Esophagus mucosa (tissue), 1 donor: ENCODE measurements around the gene ATOSB. TPM values are rescaled to one million over a fixed set of nuclear protein-coding genes. Genes with fewer than 3 reads are reported as not detected.
A peak's percentile ranks its signal among the peaks of the same experiment; 100 is the strongest.

Experiments used
- ATAC-seq: fragments of 200-7000 bp; cut with Tn5 transposase; one replicate; pipeline ENCODE4 v1.9.1; 2020
- total RNA-seq: library from RNA; stranded (reverse); gene quantifications from one replicate; pipeline ENCODE4 v1.2.4, GENCODE V29; 2023
- donor health status: DM: yes; HTN: yes; CAD: no.

Gene ATOSB
- total RNA-seq, 1 donor from 2014 or later: 22.7 TPM

GRCh38 chr9:35112257-35113020 is 3.2 kb downstream of the ATOSB start:
- ATAC-seq: peak; percentile 4

DNA sequence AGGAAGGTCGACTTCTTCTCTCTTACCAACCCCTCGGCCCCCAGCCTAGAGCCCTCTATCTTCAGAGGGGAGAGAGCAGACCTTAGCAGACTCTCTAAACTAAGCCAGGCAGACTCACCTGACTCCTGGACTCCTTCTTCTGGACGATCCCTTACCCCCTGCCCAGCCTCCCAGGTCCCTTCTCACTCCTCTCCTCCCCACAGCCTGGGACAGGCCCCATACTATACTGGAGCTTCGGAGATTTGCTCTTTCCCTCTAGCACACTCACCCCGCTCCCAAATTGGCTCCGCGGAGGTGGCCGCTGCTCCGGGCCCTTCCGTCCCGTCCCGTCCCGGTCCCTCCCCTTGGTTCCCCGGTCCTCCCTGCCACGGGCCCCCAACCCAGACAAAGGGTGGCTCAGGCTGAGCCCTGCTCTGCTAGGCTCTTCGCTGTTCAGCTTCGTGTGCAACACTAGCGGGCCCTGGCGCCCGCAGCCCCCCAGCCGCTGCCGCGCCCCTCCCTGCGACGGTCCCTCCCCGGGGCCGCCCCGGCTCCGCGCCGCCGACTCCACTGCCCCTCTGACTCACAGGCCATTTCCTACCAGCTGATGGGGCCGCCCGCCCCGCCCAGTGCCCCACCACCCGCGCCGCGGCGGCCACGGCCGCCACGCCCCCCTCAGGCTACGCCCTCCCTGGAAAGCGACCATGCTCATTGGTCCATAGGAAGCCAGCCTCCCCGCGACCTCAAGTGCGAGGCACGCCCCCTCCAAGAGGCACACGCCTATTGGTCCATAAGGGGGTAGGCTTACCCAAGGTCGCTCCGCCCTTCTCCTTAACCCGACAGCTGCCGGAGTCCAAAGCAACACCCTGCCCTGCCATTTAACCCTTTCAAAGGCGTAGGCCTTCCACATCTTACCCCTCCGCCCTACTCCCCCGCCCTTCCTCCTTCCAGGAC is 4.4 kb downstream of the ATOSB start:
- ATAC-seq: peak; percentile 85

GRCh38 chr9:35110327-35110761 is 5.3 kb downstream of the ATOSB start:
- no peak for ATAC-seq

GRCh38 chr9:35108946-35109575 is 6.6 kb downstream of the ATOSB start:
- ATAC-seq: no peak

DNA sequence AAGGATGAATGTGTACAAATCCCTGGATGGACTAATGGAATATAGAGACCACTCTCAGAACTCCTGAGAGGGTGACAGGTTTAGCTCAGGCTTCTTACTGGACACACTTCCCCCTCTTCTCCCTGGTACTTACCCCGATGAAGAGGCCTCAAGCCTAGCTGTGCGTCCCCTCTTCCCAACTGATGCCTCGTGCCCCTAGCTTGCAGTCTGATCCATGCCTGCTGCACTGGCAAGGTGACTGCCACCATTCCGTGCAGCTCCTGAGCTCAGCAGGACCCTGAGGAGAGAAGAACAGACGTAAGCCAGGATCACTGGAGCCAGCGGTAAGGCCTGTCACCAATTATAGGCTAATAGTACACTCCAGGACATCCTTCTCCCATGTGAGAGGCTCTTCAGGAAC is 7.2 kb downstream of the ATOSB start:
- ATAC-seq: no peak

- ATAC-seq: no peak
Measured at GRCh38 chr9:35107297-35108290, 8.1 kb downstream of the ATOSB start.

DNA sequence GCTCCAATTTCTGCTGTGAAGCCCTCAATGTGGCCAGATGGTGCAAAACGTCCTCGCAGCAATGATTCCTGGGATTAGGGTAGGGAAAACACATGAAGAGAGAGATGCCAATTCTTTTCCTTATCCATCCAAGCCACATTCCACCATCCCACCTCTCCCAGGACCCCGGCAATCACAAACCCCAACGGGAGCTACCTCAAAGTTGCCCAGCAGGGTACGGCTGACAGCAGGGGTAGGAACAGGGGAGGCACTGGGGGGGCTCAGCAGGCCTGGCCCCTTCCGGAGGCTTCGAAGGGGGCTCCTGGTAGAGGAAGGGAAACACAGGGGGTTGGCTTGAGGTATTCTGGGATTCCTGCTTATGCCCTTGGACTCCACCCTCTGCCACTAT is 9.3 kb downstream of the ATOSB start:
- ATAC-seq: no peak

DNA sequence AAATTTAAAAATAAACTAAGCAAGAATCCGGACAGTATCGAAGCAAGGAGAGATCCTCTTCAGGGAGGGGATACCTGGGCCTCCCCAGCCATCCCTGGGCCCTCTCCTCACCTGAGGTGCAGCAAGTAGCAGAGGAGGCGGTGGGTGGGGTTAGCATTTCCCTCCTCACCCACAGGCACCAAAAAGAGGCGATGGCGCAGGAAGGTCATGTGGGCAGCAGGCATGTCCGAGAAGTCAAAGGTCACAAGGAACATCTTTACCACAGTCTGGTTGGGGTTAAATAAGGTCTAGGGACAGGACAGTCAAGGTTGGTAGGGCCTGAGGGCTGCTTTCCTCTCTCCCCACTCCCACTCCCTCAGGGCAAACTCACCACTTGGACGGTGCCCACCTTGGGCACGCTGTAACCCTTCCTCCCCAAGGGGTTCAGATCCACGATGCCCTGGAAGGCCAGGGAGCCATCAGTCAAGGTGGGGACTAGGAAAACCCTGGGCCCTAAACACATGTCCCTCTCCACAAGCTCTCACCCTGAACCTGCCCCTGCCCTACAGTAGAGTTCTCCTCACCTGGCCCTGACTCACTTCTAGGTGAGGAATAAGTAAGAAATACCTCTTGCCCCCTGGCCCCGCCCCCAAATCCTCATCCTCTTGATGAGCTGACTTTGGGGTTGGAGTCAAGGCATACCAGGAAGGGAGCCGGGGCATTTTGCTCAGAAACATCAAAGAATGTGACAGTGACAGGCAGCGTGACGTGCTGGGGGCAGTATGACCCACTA is 9.9 kb downstream of the ATOSB start:
- no peak for ATAC-seq

DNA sequence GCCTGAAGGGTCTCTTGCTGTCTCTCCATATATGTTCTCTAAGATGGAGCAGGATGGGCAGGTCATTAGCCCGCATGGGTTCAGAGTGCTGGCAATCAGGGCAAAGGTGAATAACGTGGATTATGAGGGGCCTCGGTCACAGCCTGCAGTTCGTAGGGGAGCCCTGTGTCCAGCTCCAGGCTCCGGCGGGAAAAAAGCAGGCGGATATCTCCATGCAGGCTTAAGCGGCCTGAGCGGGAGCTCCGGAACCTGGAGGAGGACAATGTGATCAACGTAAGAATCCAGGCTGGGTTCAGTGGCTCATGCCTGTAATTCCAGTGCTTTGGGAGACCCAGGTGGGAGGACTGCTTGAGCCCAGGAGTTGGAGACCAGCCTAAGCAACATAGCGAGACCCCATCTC is 10.5 kb downstream of the ATOSB start:
- ATAC-seq: no peak

GRCh38 chr9:35104586-35104985 is 11.1 kb downstream of the ATOSB start:
- ATAC-seq: no peak

GRCh38 chr9:35103660-35104191 is 11.9 kb downstream of the ATOSB start:
- ATAC-seq: peak; percentile 1

GRCh38 chr9:35102769-35103659 is 12.6 kb downstream of the ATOSB start, which contains the start of gene STOML2:
TSS of gene STOML2 (minus strand) at chr9:35103131. CDS start at chr9:35103094, 37 bp downstream.
- peak; percentile 90 for ATAC-seq

GRCh38 chr9:35102465-35102768 is 13.2 kb downstream of the ATOSB start:
- no peak for ATAC-seq

DNA sequence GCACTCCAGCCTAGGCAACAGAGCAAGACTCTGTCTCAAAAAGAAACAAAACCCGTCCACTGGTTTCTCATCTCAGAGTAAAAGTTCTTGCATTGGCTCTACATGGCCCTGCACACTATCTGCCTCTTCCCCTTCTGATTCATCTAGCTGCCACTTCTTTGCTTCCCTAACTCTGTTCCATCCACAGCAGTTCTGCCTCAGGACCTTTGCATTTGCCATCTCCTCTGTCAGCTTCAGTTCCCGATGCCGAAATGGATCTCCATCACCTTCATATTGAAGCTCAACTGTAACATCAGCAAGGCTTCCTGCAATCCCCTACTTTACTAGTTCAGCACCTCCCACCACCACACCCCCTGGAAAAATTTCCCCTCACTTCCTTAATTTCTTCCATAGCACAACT is 18.1 kb downstream of the ATOSB start:
- no peak for ATAC-seq

DNA sequence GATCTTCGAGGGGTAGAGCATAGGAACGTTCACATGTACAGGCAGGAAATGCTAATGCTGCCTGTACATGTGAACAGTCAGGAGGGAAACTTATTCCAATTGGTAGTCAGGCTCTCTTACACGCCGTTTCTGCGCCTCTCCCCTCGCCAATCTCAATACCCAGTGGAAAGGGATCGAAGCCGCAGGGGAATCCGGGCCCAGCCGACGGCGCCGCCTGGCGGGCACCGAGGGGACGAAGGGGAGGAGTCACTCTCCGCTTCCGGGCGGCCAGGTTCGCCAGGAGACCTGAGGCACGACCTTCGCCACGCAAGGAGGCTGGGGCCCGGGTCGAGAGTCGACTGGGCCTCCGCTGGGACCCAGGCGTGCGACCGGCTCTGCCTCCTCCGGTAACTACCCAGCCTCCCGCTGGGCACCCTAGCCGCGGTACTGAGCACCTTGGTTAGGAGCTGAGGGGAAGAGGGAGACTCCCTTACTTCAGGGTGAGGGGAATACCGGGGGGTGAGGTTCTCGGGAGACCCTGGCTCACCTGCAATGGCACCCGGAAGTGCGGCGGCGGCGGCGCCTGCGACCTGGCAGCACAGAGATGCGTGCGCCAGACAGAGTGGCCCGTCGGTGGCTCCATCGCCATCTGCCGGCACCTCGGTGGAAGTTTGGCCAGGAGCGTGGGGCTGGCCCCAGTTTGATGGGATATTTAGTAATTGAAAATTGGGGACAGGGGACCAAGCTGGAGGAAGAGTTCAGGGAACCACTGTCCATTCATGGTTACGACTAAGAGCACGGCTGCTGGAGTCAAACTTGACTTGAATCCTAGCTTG is 19.4 kb downstream of the ATOSB start, which contains the start of gene PIGO:
Gene PIGO, minus strand, starts transcription at position 557 of the 815 bp plus-strand sequence. CDS start 1,026 bp downstream, outside the sequence.
- peak; percentile 90 for ATAC-seq

- no peak for ATAC-seq
Measured at GRCh38 chr9:35091536-35091935, 24.1 kb downstream of the ATOSB start.

DNA sequence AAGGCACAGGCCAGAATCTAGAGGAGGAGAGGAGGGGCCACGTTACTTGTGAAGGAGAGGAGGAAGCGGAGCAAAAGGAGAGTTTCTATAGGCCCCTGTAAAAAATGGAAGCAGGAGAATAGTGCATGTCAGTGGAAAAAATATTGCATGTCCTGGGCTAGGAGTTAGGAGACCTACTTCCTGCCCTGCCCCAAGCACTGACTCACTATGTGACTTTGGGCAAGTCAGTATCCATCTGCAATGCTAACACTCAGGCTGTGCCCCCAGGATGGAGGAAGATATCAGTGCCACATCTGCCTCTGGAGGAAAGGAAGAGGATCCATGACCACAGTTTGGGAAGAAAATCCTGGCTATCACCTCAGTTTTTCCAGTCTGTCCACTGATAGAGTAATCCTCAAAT is 26.2 kb downstream of the ATOSB start:
- no peak for ATAC-seq

- no peak for ATAC-seq
Measured at GRCh38 chr9:35085078-35085477, 30.6 kb downstream of the ATOSB start.
